MCF 10A (cell line): ENCODE data around the gene ATP8B4. TPM values are rescaled to one million over a fixed set of nuclear protein-coding genes. Genes with fewer than 3 reads are reported as not detected.

Source experiments
- BruUV-seq: library from RNA; stranded (reverse); fragments of 400-500 nt; replicated peaks from 2 replicates; lab custom pipeline; 2021; lab: Mats Ljungman, UMichigan
- CTCF ChIA-PET: fragments of 300-600 bp; sonication (Branson Sonifier 250); formaldehyde crosslinking; extraction: SDS; loops from one replicate; lab custom pipeline; 2021; ENCODE audit warnings: antibody characterized with exemption, inconsistent platforms; lab: Yijun Ruan, JAX
- POLR2A ChIA-PET: fragments of 300-600, 350-650 bp; sonication (Branson Sonifier 250); formaldehyde crosslinking; extraction: SDS; loops from one replicate; lab custom pipeline; 2020; ENCODE audit warnings: antibody characterized with exemption, inconsistent platforms; lab: Yijun Ruan, JAX
- DNase-seq: peaks from one replicate; pipeline ENCODE4 v3.0.0-alpha.2; 2018; ENCODE audit not compliant: unreplicated experiment
- H3K27ac Mint-ChIP-seq: one replicate; pipeline ENCODE4 v1.8.0; 2022; ENCODE audit warnings: mild to moderate bottlenecking, low read depth, mixed read lengths; ENCODE audit not compliant: unreplicated experiment
- H3K27me3 Mint-ChIP-seq: one replicate; pipeline ENCODE4 v1.8.0; 2022; ENCODE audit warnings: mixed read lengths; ENCODE audit not compliant: insufficient read depth, unreplicated experiment
- H3K36me3 Mint-ChIP-seq: one replicate; pipeline ENCODE4 v1.8.0; 2022; ENCODE audit warnings: mild to moderate bottlenecking, moderate library complexity, mixed read lengths; ENCODE audit not compliant: insufficient read depth, unreplicated experiment
- H3K4me1 Mint-ChIP-seq: one replicate; pipeline ENCODE4 v1.8.0; 2022; ENCODE audit warnings: mixed read lengths; ENCODE audit not compliant: insufficient read depth, unreplicated experiment
- H3K4me3 Mint-ChIP-seq: one replicate; pipeline ENCODE4 v1.8.0; 2022; ENCODE audit warnings: mild to moderate bottlenecking, moderate library complexity, mixed read lengths; ENCODE audit not compliant: unreplicated experiment
- H3K9me3 Mint-ChIP-seq: one replicate; pipeline ENCODE4 v1.8.0; 2022; ENCODE audit warnings: mixed read lengths; ENCODE audit not compliant: unreplicated experiment
- CTCF ChIP-seq: fragments of 200-600 bp; IDR thresholded peaks from one replicate; pipeline ENCODE4 v1.8.0; 2022; ENCODE audit warnings: antibody characterized with exemption, mild to moderate bottlenecking; ENCODE audit not compliant: unreplicated experiment
- intact Hi-C: fragments of 100-400 bp; cut with micrococcal nuclease; formaldehyde crosslinking; loops from 2 replicates; pipeline ENCODE4 v1.14.1; 2022
- total RNA-seq: library from RNA; stranded (reverse); gene quantifications from 2 replicates; pipeline ENCODE4 v1.2.3, GENCODE V29; 2022

The ATP8B4 gene
- total RNA-seq, 1 experiment from 2014 or later: not detected

- POLR2A ChIA-PET: interaction anchor here (1.0 kb wide), 1 partner anchor 15 kb away, joined by 4 read pairs; no protein-coding TSS in a partner anchor
Measured at GRCh38 chr15:49815950-49816349, 303.1 kb downstream of the ATP8B4 start.

GRCh38 chr15:49815526-49815925 is 303.5 kb downstream of the ATP8B4 start:
- Mint-ChIP-seq H3K27ac (no peak overlapping the region), H3K36me3 (no peaks in the 10 kb centered on the region), H3K4me1 (no peaks in the 10 kb centered on the region), H3K4me3 (no peak overlapping the region), H3K27me3 (no peaks in the 10 kb centered on the region), H3K9me3 (no peaks in the 10 kb centered on the region)
- intact Hi-C loops: no loop called here
- BruUV-seq: no TSS peak
- POLR2A ChIA-PET: interaction anchor here (1.0 kb wide), 1 partner anchor 15 kb away, joined by 4 read pairs; no protein-coding TSS in a partner anchor
- no peak for TF ChIP-seq CTCF
- CTCF ChIA-PET: no interaction called here
- DNase-seq: no peak

More at GRCh38 chr15:49815950-49816349, 303.1 kb downstream of the ATP8B4 start:
- H3K27ac Mint-ChIP-seq: no peak overlapping the region
- intact Hi-C loops: no loop called here
- H3K9me3 Mint-ChIP-seq: no peaks in the 10 kb centered on the region
- H3K4me1 Mint-ChIP-seq: no peaks in the 10 kb centered on the region
- H3K4me3 Mint-ChIP-seq: no peak overlapping the region
- no peaks in the 10 kb centered on the region for H3K36me3 Mint-ChIP-seq
- CTCF ChIA-PET: no interaction called here
- no TSS peak for BruUV-seq
- DNase-seq: no peak
- no peak for TF ChIP-seq CTCF
- H3K27me3 Mint-ChIP-seq: no peaks in the 10 kb centered on the region

- intact Hi-C loops: no loop called here
- no peaks in the 10 kb centered on the region for H3K4me1 Mint-ChIP-seq
- BruUV-seq: no TSS peak
- POLR2A ChIA-PET: no interaction called here
- H3K4me3 Mint-ChIP-seq: no peak overlapping the region
- H3K9me3 Mint-ChIP-seq: no peaks in the 10 kb centered on the region
- no peaks in the 10 kb centered on the region for H3K36me3 Mint-ChIP-seq
- H3K27ac Mint-ChIP-seq: no peak overlapping the region
- DNase-seq: no peak
- CTCF ChIA-PET: no interaction called here
- H3K27me3 Mint-ChIP-seq: no peaks in the 10 kb centered on the region
- no peak for TF ChIP-seq CTCF
Measured at GRCh38 chr15:49814709-49815108, 304.3 kb downstream of the ATP8B4 start.

DNA sequence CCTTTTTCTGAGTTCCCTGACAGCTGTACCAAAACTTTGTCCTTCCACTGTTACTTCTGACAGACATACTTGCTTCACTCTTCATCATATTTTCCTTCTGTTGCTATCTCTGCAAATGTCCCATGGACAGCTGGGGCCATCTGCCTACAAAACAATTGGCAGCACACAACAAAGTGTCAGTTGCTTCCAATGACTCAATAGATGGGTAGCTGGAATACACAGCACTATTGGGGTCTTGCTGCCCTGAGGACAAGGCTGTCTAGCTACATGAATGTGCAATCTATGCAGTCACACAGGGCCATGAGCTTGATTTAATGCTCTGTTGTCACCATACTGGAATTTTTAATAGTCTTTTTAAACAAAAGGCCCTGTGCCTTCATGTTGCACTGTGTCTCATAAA is 305.4 kb downstream of the ATP8B4 start:
- Mint-ChIP-seq H3K4me3 (no peak overlapping the region), H3K36me3 (no peaks in the 10 kb centered on the region), H3K27me3 (no peaks in the 10 kb centered on the region), H3K4me1 (no peaks in the 10 kb centered on the region), H3K9me3 (no peaks in the 10 kb centered on the region), H3K27ac (no peak overlapping the region)
- no TSS peak for BruUV-seq
- intact Hi-C loops: no loop called here
- POLR2A ChIA-PET: interaction anchor here (0.6 kb wide), 1 partner anchor 72 kb away, joined by 3 read pairs; no protein-coding TSS in a partner anchor
- no peak for TF ChIP-seq CTCF
- CTCF ChIA-PET: interaction anchor here (0.7 kb wide), 1 partner anchor 515 kb away, joined by 3 read pairs; no protein-coding TSS in a partner anchor
- no peak for DNase-seq
